ENCODE data around the gene HES1.

HES1 gene

GRCh38 chr3:194176274-194176991 lies 40.5 kb downstream of the HES1 start:
- no peak for DNase-seq (ENCODE audit: low read depth)
- no peak for TF ChIP-seq CTCF (conservative IDR thresholded peaks at IDR 0.05; ENCODE audit: control insufficient read depth, insufficient read depth, low read depth, low read length)

GRCh38 chr3:194177141-194177540 lies 41.2 kb downstream of the HES1 start:
- TF ChIP-seq CTCF (conservative IDR thresholded peaks at IDR 0.05; ENCODE audit: control insufficient read depth, insufficient read depth, low read depth, low read length) = no peak
- no peak overlapping the region for H3K4me3 ChIP-seq (ENCODE audit: control insufficient read depth, low read depth, low read length)
- no peak for DNase-seq (ENCODE audit: low read depth)

More at GRCh38 chr3:194176274-194176991, 40.5 kb downstream of the HES1 start:
- no peak overlapping the region for H3K4me3 ChIP-seq (ENCODE audit: control insufficient read depth, low read depth, low read length)

GRCh38 chr3:194178128-194178527 lies 42.2 kb downstream of the HES1 start:
- DNase-seq (ENCODE audit: low read depth) = no peak
- H3K4me3 ChIP-seq (ENCODE audit: control insufficient read depth, low read depth, low read length) = no peak overlapping the region
- TF ChIP-seq CTCF (conservative IDR thresholded peaks at IDR 0.05; ENCODE audit: control insufficient read depth, insufficient read depth, low read depth, low read length) = no peak

- TF ChIP-seq CTCF (conservative IDR thresholded peaks at IDR 0.05; ENCODE audit: control insufficient read depth, insufficient read depth, low read depth, low read length) = no peak
- no peak overlapping the region for H3K4me3 ChIP-seq (ENCODE audit: control insufficient read depth, low read depth, low read length)
- DNase-seq (ENCODE audit: low read depth) = no peak
These were observed 42.7 kb downstream of the HES1 start for GRCh38 chr3:194178669-194179068.

GRCh38 chr3:194180570-194180969 lies 44.6 kb downstream of the HES1 start:
- no peak for TF ChIP-seq CTCF (conservative IDR thresholded peaks at IDR 0.05; ENCODE audit: control insufficient read depth, insufficient read depth, low read depth, low read length)
- no peak overlapping the region for H3K4me3 ChIP-seq (ENCODE audit: control insufficient read depth, low read depth, low read length)
- DNase-seq (ENCODE audit: low read depth) = no peak

GRCh38 chr3:194181612-194182529 lies 45.9 kb downstream of the HES1 start:
- no peak for TF ChIP-seq CTCF (conservative IDR thresholded peaks at IDR 0.05; ENCODE audit: control insufficient read depth, insufficient read depth, low read depth, low read length)
- DNase-seq (ENCODE audit: low read depth) = no peak
- H3K4me3 ChIP-seq (ENCODE audit: control insufficient read depth, low read depth, low read length) = no peak overlapping the region

All from fibroblast of mammary gland (primary cell).